Activated naive CD4-positive, alpha-beta T cell treated with anti-CD3 and anti-CD28 coated beads, Interleukin-2, amount 50 U/mL, for 24 hours (primary cell): ENCODE results near the gene PHAX.
A peak's percentile ranks its signal among the peaks of the same experiment; 100 is the strongest.

Source experiments
- H3K27ac Mint-ChIP-seq: one replicate; pipeline ENCODE4 v1.8.0; 2021; ENCODE audit warnings: mild to moderate bottlenecking, mixed read lengths
- H3K27me3 Mint-ChIP-seq: one replicate; pipeline ENCODE4 v1.8.0; 2021; ENCODE audit warnings: mixed read lengths
- H3K36me3 Mint-ChIP-seq: one replicate; pipeline ENCODE4 v1.8.0; 2021; ENCODE audit warnings: mixed read lengths
- H3K4me1 Mint-ChIP-seq: one replicate; pipeline ENCODE4 v1.8.0; 2021; ENCODE audit warnings: mixed read lengths
- H3K4me3 Mint-ChIP-seq: one replicate; pipeline ENCODE4 v1.8.0; 2021; ENCODE audit warnings: mild to moderate bottlenecking, mixed read lengths
- H3K9me3 Mint-ChIP-seq: one replicate; pipeline ENCODE4 v1.8.0; 2021; ENCODE audit warnings: mixed read lengths

The PHAX gene

DNA sequence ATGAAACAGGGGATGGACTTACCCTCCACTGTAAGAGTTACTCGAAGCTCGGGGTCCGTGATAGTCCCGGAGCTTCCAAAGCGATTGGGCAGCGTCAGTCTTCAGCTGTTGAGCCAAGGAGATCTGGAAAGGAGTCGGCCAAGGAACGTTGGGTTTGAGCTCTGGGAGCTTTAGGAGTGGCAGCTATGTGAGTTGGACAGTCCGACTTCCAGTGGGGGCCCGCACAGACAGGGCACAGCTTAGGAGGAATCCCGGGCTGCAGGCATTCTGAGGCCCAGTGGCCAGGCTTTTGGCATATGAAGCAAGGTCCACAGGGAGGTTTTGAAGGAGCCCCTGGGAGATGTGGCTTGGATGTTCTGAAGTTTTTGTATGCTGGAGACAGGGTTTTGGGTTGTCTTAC is 72.7 kb downstream of the PHAX start:
- Mint-ChIP-seq H3K36me3 (no peaks in the 10 kb centered on the region), H3K27ac (peak overlapping the region; percentile 37)

DNA sequence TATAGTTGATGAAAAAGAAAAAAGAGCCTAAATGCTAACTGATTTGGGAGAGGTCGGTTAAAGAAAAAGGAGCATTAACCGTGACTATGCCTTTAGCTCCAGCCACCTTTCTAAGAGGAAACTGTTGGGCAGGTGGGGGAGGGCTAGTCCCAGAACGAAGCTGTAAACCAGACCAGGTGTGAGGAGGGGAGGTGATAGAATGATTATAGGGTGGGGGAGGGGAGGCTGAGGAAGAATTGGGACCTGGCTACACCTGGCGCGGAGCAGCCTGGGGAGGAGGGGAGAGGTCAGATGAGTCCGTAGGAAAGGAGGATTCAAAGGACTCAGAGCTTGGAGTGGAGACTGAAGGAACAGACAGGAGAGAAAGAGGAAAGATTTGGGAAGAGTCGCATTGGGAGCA is 73.4 kb downstream of the PHAX start:
- Mint-ChIP-seq H3K27me3 (no peaks in the 10 kb centered on the region), H3K36me3 (no peaks in the 10 kb centered on the region), H3K9me3 (no peaks in the 10 kb centered on the region), H3K27ac (no peak overlapping the region), H3K4me1 (peaks cover 4% of the 10 kb centered on the region), H3K4me3 (no peak overlapping the region)

More for the DNA sequence above, 72.7 kb downstream of the PHAX start:
- peaks cover 4% of the 10 kb centered on the region for H3K4me1 Mint-ChIP-seq
- no peaks in the 10 kb centered on the region for H3K9me3 Mint-ChIP-seq
- H3K27me3 Mint-ChIP-seq, result no peaks in the 10 kb centered on the region
- no peak overlapping the region for H3K4me3 Mint-ChIP-seq

DNA sequence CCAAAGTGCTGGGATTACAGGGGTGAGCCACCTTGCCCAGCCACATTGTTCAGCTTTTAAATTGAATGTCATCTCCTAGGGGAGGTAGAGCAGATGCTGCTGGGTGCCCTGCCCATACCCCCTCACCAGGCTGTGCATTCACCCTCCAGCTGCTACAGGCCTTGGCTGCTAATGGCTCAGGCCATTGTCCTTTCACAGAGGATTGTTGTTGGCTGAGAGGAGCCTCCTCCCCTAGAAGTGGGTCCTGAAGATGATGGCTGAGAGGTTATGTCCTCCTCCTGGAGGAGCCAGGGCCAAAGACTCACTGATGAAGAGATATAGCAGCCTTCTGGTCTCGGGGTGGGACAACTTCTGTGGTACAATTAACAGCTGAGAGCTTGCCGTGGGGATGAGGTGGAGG is 74.6 kb downstream of the PHAX start:
- H3K4me3 Mint-ChIP-seq, result no peak overlapping the region
- peaks cover 4% of the 10 kb centered on the region for H3K4me1 Mint-ChIP-seq
- H3K27ac Mint-ChIP-seq, result no peak overlapping the region
- H3K36me3 Mint-ChIP-seq, result no peaks in the 10 kb centered on the region
- H3K27me3 Mint-ChIP-seq, result no peaks in the 10 kb centered on the region
- H3K9me3 Mint-ChIP-seq, result no peaks in the 10 kb centered on the region

DNA sequence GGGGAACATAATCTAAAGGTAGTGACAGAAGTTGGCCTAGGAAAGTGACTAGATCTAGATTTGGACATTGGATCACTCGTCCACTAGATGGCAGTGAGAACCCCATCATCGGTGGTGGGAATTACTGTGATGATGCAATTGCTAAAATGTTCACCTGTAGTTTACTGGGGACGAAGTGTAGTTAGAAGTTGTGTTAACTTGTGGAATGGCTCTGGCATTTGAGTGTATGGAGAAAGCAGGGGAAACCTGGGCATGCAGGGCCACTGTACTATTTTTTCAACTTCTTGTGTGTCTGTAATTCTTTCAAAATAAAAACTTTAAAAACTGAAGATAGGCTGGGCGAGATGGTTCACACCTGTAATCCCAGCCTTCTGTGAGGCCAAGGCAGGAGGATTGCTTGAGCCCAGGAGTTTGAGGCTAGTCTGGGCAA is 75.5 kb downstream of the PHAX start:
- no peak overlapping the region for H3K4me3 Mint-ChIP-seq
- peak overlapping the region; percentile 20 for H3K27ac Mint-ChIP-seq
- H3K9me3 Mint-ChIP-seq, result no peaks in the 10 kb centered on the region

More for the DNA sequence above, 75.5 kb downstream of the PHAX start:
- H3K27me3 Mint-ChIP-seq, result no peaks in the 10 kb centered on the region
- no peaks in the 10 kb centered on the region for H3K36me3 Mint-ChIP-seq
- H3K4me1 Mint-ChIP-seq, result peaks cover 4% of the 10 kb centered on the region
